HG03378 (cell line): ENCODE data around the gene ATXN7L1.
"Not testable (repeated sequence)": the region's sequence is repeated elsewhere in the genome, so short reads cannot be mapped to it uniquely, and the experiment has no call there.

Experiments used
- ATAC-seq: cut with Tn5 transposase; IDR thresholded peaks from one replicate; pipeline ENCODE4 v1.9.1; 2021; ENCODE audit warnings: mild to moderate bottlenecking, moderate library complexity; ENCODE audit not compliant: unreplicated experiment

ATXN7L1 gene

GRCh38 chr7:105806592-105807447 lies 69.6 kb downstream of the ATXN7L1 start:
- ATAC-seq, result peak; percentile 27

GRCh38 chr7:105805447-105806019 lies 70.9 kb downstream of the ATXN7L1 start:
- no peak for ATAC-seq

GRCh38 chr7:105803429-105803736 lies 73.0 kb downstream of the ATXN7L1 start:
- ATAC-seq, result no peak

GRCh38 chr7:105802604-105803428 lies 73.6 kb downstream of the ATXN7L1 start:
- no peak for ATAC-seq

GRCh38 chr7:105800849-105801534 lies 75.4 kb downstream of the ATXN7L1 start:
- no peak for ATAC-seq

- peak; percentile 69 for ATAC-seq
Measured at GRCh38 chr7:105800442-105800841, 76.0 kb downstream of the ATXN7L1 start.

- no peak for ATAC-seq
Measured at GRCh38 chr7:105799677-105800076, 76.7 kb downstream of the ATXN7L1 start.

GRCh38 chr7:105799006-105799405 lies 77.4 kb downstream of the ATXN7L1 start:
- ATAC-seq, result no peak

GRCh38 chr7:105797652-105798051 lies 78.7 kb downstream of the ATXN7L1 start:
- no peak for ATAC-seq

GRCh38 chr7:105796365-105796764 lies 80.0 kb downstream of the ATXN7L1 start:
- ATAC-seq, result no peak

GRCh38 chr7:105794741-105795729 lies 81.4 kb downstream of the ATXN7L1 start:
- ATAC-seq, result no peak

GRCh38 chr7:105792488-105793370 lies 83.7 kb downstream of the ATXN7L1 start:
- no peak for ATAC-seq

- ATAC-seq, result no peak
Measured at GRCh38 chr7:105791926-105792325, 84.5 kb downstream of the ATXN7L1 start.

- ATAC-seq, result no peak
Measured at GRCh38 chr7:105790996-105791395, 85.4 kb downstream of the ATXN7L1 start.

GRCh38 chr7:105790452-105790851 lies 85.9 kb downstream of the ATXN7L1 start:
- ATAC-seq, result not testable (repeated sequence)

- no peak for ATAC-seq
Measured at GRCh38 chr7:105788816-105789349, 87.5 kb downstream of the ATXN7L1 start.

GRCh38 chr7:105788356-105788755 lies 88.0 kb downstream of the ATXN7L1 start:
- no peak for ATAC-seq

GRCh38 chr7:105787793-105788192 lies 88.6 kb downstream of the ATXN7L1 start:
- no peak for ATAC-seq
